ENCODE data around the gene SELPLG.
"Not testable (repeated sequence)": the region's sequence is repeated elsewhere in the genome, so short reads cannot be mapped to it uniquely, and the experiment has no call there.

Gene SELPLG

GRCh38 chr12:108575199-108575912, 58.3 kb downstream of the SELPLG start:
- DNase-seq (ENCODE audit: low read depth in 4 of 4, low spot score in 1 of 4): no peak

DNA sequence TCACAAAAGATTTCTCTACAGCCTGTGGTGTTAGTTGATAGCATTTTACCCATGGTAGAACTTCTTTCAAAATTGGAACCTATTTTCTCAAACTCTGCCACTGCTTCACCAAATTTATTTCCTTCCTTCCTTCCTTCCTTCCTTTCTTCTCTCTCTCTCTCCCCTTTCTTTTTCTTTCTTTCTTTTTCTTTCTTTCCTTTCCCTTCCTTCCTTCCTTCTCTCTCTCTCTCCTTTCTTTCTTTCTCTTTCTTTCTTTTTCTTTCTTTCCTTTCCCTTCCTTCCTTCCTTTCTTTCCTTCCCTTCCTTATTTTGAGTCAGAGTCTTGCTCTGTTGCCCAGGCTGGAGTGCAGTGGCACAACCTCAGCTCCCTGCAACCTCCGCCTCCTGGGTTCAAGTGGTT, 59.4 kb downstream of the SELPLG start:
- DNase-seq (ENCODE audit: low read depth in 4 of 4, low spot score in 1 of 4): not testable (repeated sequence)

- DNase-seq (ENCODE audit: low read depth in 4 of 4, low spot score in 1 of 4): no peak
These were observed 60.4 kb downstream of the SELPLG start for GRCh38 chr12:108573317-108573716.

- no peak for DNase-seq (ENCODE audit: low read depth in 4 of 4, low spot score in 1 of 4)
These were observed 61.4 kb downstream of the SELPLG start for GRCh38 chr12:108572166-108572790.

Data from stimulated activated CD4-positive, alpha-beta T cell treated with anti-CD3 and anti-CD28 coated beads, Interleukin-1b, Interleukin-23, amount 100 ng/mL, for 24 hours (primary cell).